Choroid plexus epithelial cell (primary cell): ENCODE data around the gene FCN3.

Experiments
- DNase-seq: peaks from one replicate; pipeline ENCODE4 v3.0.0-alpha.2; 2010; ENCODE audit warnings: low read depth
- H3K4me3 ChIP-seq: 2 replicates; pipeline ENCODE4 v1.5.1; 2011; ENCODE audit warnings: low read depth, mild to moderate bottlenecking, control low read depth, low read length, moderate library complexity
- TF ChIP-seq, protein P1 (sequence below): conservative IDR thresholded peaks from 2 replicates; pipeline ENCODE4 v1.5.1; 2011; ENCODE audit warnings: low read depth, mild to moderate bottlenecking, control low read depth, inconsistent platforms, low read length, moderate library complexity

FCN3 gene

DNA sequence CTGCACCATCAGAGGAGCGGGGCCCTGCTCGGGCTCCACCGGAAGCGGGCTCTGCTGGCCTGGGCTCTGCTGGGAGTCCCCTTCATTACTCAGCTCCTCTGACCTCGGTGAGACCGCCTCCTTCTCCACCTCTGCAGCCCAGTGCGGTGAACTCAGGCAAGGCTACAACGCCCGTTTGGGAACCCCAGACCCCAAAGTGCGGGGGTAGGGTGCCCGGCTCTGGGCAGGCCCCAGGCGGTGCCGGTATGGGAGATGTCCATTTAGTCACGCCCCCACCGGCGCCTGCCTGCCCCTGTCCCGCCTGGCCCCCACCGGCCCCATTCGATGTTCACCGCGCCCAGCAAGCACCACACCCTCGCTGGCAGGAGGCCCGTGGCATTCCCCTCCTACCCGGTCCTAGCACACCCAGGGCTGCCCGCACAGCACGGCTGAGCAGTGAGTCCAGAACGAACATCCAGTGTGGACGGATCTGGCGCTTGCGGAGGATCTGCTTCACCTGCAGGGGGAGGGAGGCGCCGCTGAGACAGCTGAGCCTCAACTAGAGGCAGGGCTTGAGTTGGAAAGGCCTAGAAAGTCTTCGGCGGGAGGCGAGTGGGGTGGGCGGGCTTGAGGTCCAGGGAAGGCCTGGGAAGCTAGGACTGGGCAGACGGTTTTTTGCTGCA lies 17.9 kb downstream of the FCN3 start:
- no peak for DNase-seq
- TF ChIP-seq, protein P1, sequence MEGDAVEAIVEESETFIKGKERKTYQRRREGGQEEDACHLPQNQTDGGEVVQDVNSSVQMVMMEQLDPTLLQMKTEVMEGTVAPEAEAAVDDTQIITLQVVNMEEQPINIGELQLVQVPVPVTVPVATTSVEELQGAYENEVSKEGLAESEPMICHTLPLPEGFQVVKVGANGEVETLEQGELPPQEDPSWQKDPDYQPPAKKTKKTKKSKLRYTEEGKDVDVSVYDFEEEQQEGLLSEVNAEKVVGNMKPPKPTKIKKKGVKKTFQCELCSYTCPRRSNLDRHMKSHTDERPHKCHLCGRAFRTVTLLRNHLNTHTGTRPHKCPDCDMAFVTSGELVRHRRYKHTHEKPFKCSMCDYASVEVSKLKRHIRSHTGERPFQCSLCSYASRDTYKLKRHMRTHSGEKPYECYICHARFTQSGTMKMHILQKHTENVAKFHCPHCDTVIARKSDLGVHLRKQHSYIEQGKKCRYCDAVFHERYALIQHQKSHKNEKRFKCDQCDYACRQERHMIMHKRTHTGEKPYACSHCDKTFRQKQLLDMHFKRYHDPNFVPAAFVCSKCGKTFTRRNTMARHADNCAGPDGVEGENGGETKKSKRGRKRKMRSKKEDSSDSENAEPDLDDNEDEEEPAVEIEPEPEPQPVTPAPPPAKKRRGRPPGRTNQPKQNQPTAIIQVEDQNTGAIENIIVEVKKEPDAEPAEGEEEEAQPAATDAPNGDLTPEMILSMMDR, result no peak
- no peak overlapping the region for H3K4me3 ChIP-seq

DNA sequence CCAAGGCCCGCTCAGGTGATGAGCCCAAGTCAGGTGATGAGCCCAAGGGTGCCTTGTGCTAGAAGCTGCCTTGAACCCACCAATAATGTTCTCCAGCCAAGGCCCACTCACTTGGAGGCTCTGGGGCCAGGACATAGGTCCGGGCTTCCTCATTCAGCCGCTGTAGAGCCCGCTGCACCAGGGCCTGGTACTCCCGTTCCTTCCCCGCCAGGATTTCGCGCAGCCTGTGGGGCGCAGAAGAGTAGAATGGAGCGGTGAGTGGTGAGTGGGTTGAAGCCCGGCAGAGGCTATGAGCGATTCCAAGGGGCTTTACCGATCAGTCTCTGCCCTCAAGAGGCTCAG lies 18.4 kb downstream of the FCN3 start:
- TF ChIP-seq, protein P1, result no peak
- H3K4me3 ChIP-seq, result no peak overlapping the region
- no peak for DNase-seq

DNA sequence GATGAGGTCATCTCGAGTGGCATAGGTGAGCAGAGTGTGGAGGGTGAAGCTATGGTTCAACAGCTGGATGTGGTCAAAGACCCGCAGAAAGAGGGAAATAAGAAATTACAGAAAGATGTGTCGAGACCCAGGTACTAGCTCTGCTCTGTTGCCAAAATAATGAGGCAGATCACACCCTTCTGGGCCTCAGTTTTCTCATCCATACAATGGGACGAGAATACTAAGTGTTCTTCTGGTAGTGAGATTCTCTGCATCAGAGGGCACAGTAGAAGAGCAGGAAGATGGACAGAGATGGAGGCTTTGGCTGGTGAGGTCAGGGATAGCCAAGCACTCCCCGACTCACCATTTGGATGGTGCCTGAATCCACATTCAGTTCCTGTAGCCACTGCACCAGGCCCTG lies 18.9 kb downstream of the FCN3 start:
- TF ChIP-seq, protein P1, result no peak
- H3K4me3 ChIP-seq, result no peak overlapping the region

DNA sequence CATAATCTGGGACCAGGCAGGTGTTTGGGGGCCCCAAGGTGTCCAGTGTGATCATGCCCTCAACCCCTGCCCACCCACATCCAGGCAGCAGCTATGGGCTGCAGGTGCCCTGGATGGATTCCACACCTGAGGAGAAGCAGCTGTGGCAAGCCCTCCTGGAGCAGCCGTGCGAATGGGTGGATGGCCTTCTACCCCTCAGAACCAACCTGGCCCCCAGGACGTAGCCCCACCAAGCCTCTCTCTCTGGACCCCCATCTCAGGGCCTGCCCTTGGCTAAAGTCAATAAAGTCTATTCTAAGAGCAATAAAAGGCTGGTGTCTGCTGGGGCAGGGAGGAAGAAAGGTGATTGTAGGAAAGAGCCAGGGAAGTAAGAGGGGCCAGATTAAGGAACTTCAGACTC lies 21.0 kb downstream of the FCN3 start:
- no peak overlapping the region for H3K4me3 ChIP-seq

More for the DNA sequence above, 18.9 kb downstream of the FCN3 start:
- no peak for DNase-seq

DNA sequence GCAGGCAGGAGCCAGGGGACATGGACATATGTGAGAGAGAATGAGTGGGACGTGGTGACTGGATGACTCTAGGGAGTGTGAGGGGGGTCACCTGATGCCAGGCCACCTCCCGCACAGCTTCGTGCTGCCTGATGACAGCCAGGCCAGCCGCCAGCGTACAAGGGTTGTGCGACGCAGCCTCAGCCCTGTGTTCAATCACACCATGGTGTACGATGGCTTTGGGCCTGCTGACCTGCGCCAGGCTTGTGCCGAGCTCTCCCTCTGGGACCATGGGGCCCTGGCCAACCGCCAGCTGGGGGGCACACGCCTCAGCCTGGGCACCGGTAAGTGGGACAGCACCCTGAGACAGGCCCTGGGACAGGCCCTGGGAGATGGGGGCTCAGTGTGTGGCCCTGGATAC lies 21.5 kb downstream of the FCN3 start:
- TF ChIP-seq, protein P1, result no peak
- no peak overlapping the region for H3K4me3 ChIP-seq
- DNase-seq, result no peak

More for the DNA sequence above, 21.0 kb downstream of the FCN3 start:
- TF ChIP-seq, protein P1, result no peak
- no peak for DNase-seq

DNA sequence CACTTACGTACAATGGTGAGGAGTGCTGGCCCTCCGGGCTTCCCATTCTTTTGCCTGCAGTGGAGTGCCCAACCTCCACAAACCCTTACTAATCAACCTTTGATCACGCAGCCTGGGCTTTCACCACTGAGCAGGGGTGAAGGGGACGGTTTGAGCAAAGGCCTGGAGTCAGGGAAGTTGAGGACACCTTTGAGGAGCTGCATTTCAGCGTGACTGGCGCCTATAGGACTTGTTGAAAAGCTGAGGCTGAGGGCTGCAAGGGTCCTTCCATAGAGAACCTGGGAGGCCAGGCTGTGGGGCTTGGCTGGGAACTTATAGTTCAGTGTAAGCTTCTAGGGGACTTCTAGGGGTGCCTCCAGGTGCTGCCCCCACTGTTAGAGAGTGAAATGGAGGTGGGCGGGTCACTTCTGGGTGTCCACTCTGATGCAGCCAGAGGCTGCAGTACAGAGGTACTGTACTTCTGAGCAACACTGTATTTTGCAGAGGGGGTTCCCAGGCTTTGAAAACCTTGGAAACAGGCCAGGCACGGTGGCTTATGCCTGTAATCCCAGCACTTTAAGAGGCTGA lies 23.0 kb downstream of the FCN3 start:
- DNase-seq, result no peak
- no peak overlapping the region for H3K4me3 ChIP-seq
- TF ChIP-seq, protein P1, result no peak
